Ramos (cell line): ENCODE results near the gene PGK1.
"Not testable (repeated sequence)": the region's sequence is repeated elsewhere in the genome, so short reads cannot be mapped to it uniquely, and the experiment has no call there.

Experiments used
- in situ Hi-C: fragments of 300-500 bp; cut with MboI; formaldehyde crosslinking; loops from one replicate; pipeline ENCODE4 v1.14.3; 2022; ENCODE audit warnings: low sequenced_read_pairs; ENCODE audit not compliant: unreplicated experiment

PGK1 gene

DNA sequence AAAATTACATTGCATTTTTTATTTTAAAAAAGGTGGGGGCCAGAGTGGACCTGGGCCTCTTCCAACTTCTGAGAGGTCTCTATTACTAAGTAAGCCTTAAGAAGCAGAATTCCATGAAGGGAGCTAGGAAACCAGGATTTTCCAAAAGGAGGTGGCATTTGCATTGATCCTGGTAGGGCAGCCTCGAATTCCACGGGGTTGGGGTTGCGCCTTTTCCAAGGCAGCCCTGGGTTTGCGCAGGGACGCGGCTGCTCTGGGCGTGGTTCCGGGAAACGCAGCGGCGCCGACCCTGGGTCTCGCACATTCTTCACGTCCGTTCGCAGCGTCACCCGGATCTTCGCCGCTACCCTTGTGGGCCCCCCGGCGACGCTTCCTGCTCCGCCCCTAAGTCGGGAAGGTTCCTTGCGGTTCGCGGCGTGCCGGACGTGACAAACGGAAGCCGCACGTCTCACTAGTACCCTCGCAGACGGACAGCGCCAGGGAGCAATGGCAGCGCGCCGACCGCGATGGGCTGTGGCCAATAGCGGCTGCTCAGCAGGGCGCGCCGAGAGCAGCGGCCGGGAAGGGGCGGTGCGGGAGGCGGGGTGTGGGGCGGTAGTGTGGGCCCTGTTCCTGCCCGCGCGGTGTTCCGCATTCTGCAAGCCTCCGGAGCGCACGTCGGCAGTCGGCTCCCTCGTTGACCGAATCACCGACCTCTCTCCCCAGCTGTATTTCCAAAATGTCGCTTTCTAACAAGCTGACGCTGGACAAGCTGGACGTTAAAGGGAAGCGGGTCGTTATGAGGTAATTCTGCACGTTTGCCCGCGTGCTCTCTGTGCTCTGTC, at the start of gene PGK1:
Gene PGK1 (plus strand): TSS at position 626 of the 824 bp plus-strand sequence. CDS start 93 bp downstream, at position 719.
- in situ Hi-C loops, result loop anchor here (25.0 kb wide), 1 partner anchor 192 kb away; the partner anchor contains the start of gene ATP7A

DNA sequence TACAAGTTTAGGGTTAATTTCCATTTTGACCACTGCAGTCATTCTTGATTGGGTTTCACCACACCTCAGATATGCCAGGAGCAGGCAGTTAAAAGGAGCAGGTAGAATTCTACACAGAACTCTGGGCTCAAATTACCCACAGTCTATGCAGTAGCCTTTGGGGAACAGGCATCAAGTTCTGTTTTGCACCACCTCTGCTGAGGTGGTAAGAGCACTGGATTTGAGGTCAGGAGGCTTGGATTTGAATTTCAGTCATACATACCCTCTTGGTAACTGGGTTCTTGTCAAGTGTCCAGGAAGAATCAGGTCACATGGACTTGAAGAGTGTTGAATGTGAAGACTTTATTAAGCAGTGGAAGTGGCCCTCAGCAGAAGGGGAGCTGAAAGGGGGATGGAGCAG, 40.4 kb upstream of the PGK1 start:
- in situ Hi-C loops, result no loop called here

DNA sequence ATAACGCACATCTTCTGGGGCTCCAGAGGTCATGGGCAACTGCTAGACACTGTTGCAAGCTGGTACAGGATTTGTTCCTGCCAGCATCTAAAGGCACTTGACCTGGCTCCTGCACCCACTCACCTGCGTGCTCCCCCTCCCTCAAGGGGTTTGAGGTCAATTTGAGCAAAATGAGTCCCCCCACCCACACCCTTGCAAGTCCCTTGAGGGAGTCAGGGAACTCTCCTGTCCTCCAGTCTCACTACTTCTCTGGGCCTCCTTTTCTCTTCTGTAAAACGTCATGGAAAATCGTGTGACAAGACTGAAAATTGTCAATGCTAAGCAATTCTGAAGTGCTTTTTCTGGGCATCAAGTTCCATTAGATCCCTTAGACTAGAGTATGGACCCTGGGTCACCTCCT, 39.9 kb upstream of the PGK1 start:
- in situ Hi-C loops, result no loop called here

DNA sequence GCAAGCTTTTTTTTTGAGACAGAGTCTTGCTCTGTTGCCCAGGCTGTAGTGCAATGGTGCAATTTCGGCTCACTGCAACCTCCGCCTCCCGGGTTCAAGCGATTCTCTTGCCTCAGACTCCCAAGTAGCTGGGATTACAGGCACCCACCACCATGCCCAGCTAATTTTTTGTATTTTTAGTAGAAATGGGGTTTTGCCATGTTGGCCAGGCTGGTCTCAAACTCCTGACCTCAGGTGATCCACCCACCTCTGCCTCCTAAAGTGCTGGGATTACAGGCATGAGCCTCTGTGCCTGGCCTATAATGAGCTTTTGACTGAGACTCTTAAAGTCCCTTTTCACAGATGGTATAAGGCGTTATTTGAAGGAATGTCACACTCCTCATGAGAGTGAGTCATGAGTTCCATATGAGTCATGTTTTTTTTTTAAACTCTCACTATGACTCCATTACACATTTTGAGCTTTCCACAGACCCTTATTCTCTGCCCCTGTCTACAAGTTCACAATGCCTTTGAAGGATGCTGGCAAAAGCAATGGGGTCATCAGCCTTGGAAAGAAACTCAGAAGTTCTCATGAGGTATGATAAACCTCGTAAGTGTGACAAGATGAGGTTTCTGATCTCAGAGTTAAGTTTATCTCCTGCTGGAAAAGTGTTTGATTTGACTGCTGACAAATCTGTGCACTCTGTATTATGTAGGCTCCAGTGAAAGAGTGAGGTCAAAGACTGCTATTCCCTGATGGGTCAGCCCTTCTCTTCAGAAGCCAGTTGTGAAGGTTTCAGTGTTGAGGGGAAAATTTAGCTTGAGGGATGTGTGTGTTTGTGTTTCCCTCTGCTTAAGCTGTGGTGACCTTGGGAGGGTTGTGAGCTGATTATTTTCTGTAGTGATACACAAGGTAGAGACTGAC, 39.1 kb upstream of the PGK1 start:
- in situ Hi-C loops, result not testable (repeated sequence)

DNA sequence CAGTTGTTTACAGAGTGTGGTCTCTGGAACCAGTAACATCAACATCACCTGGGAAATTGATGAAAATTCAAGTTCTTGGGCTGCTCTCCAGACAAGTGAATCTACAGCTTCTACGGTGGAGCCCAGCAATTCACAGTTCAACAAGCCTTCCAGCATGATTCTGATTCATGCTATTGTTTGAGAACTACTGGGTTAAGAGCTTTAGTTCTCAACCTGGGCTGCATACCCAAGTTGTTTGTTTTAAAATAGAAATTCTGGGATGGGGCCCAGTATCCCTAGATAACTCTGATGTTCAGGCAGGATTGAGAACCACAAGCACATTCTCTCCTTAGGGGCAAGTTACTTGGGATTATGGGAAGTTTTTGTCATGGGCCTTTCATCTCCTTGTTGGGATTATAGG, 37.9 kb upstream of the PGK1 start:
- in situ Hi-C loops, result no loop called here

DNA sequence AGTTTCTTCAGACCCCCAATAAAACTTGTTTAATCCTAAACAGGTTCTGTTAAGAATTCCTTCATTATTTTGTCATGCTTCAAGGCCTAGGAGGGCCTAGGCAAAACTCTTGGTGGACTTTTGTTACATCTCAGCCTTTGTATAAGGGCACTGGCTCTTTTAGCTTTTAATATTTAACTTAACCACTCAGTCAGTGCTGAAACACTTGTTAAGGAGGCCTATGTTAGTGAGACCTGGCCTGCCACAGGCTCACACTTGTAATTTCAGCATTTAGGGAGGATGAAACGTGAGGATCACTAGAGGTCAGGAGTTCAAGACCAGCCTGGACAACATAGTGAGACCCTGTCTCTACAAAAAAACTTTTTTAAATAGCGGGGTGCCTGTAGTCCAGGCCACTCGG, 32.7 kb upstream of the PGK1 start:
- in situ Hi-C loops, result no loop called here

DNA sequence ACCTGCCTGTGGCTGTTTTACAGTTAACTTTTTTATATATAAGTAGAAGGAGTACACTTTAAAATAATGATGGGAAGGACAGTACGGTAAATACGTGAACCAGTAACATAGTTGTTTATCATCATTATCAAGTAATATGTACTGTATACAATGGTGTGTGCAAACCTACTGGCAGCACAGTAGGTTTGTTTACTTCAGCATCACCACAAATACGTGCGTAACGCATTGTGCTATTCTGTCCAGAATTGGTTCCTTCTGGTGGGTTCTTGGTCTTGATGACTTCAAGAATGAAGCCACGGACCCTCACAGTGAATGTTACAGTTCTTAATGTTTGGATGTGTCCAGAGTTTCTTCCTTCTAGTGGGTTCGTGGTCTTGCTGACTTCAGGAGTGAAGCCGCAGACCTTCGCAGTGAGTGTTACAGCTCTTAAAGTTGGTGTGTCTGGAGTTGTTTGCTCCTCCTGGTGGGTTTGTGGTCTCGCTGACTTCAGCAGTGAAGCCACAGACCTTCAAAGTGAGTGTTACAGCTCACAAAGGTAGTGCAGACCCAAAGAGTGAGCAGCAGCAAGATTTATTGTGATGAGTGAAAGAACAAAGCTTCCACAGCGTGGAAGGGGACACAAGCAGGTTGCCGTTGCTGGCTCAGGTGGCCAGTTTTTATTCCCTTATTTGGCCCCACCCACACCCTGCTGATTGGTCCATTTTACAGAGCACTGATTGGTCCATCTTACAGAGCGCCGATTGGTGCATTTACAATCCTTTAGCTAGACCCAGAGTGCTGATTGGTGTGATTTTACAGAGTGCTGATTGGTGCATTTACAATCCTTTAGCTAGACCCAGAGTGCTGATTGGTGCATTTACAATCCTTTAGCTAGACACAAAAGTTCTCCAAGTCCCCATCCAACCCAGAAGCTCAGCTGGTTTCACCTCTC, 30.6 kb upstream of the PGK1 start:
- in situ Hi-C loops, result not testable (repeated sequence)

DNA sequence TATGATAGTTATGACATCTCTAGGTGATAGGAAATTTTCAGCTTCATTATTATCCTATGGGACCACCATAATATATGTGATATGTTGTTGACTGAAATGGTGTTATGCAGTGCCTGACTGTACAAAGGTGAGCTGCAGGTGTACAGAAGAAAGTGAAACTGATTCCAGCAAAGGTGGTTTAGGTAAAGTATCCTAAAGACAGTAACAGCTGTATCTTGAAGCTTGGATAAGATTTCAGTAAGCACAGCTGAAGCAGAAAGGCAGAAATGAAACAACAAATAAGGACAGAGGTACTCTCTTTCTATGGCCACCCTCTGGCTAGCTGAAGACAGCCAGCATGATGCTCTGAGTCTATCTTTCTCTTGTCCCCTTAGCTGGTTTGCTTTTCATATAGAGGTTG, 30.0 kb upstream of the PGK1 start:
- in situ Hi-C loops, result no loop called here

DNA sequence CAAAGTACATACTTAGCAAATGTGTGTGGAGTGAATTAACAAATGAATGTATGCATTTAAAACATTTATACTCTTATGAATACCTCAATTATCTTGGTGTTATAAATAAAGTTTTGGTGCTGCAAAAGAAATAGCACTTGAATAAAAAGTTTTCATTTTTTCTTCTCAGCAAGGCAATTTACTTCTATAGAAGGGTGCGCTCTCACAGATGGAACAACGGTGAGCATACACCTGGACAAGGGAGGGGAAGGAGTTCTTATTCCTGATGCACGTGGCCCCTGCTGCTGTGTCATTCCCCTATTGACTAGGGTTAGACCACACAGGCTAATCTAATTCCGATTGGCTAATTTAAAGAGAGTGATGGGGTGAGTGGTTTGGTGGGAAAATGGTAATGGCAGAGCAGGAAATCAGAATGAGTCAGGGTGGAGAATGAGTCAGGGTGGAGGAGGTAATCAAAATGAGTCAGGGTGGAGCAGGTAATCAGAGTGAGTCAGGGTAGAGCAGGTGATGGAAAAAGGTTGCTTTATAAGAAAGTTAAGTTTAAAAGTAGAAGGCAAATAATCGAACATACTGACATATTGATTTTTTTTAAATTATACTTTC, 28.2 kb upstream of the PGK1 start:
- in situ Hi-C loops, result no loop called here

DNA sequence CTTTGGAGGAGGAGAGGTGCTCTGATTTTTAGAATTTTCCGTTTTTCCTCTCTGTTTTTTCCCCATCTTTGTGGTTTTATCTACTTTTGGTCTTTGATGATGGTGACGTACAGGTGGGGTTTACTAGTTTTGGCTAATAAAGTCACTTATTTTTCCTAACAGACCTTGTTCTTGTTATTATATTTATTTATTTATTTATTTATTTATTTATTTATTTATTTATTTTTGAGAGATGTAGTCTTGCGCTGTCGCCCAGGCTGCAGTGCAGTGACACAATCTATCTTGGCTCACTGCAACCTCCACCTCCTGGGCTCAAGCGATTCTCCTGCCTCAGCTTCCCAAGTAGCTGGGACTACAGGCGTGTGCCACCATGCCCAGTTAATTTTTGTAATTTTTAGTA, 22.6 kb upstream of the PGK1 start:
- in situ Hi-C loops, result not testable (repeated sequence)

DNA sequence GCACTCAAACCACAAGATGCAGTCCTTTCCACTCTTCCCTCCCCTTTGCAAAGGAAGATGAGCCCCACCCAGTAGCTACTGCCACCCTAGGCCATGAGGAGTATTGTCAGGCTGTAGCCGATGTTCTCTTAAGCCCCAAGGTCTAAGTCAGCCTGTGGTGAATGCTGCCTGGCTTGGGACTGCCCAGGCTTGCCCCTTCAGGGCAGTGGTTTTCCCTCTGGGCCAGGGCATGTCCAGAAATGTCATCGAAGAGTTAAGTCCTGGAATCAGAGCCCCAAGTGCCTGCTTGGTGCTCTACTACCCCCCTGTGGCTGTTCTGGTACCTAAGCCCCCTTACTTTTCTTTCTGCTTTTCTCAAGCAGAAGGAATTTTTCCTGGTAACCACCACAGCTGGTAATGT, 11.8 kb upstream of the PGK1 start:
- in situ Hi-C loops, result no loop called here

DNA sequence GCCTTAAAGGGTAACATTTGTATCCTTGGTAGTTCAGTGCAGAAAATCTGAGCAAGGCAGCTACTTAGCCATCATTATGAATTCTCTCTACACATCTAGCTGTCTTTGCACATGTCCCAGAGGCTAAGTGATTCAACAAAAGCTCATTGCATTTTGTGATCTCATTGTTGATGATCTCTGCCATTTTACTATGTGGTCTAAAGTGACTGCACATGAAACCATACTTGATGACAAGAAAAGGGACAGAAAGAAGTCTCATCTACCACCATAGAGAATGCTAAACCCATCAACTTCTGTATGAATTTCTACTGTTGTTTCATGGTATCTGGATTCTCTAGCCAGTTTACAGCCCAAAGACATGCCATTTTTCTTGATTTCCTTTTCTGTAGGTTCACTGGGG, 5.9 kb upstream of the PGK1 start:
- in situ Hi-C loops, result no loop called here

DNA sequence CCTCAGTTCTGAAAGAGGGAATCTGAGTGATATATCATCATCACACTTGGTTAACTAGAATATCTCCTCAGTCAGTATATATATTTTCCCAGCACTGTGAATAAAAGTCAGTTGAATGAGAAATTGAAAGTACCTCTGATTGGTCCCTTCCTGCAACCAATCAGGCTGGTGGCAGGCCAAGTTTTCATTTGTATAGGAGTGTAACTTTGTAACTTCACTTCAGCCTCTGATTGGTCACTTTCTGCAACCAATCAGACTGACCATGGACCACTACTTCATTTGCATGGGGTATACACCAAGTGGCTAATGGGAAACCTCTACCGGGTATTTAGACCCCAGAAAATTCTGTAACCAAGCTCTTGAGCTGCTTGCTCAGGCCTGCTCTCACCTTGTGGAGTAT, 2.0 kb upstream of the PGK1 start:
- in situ Hi-C loops, result loop anchor here (25.0 kb wide), 1 partner anchor 190 kb away; the partner anchor contains the start of gene ATP7A

DNA sequence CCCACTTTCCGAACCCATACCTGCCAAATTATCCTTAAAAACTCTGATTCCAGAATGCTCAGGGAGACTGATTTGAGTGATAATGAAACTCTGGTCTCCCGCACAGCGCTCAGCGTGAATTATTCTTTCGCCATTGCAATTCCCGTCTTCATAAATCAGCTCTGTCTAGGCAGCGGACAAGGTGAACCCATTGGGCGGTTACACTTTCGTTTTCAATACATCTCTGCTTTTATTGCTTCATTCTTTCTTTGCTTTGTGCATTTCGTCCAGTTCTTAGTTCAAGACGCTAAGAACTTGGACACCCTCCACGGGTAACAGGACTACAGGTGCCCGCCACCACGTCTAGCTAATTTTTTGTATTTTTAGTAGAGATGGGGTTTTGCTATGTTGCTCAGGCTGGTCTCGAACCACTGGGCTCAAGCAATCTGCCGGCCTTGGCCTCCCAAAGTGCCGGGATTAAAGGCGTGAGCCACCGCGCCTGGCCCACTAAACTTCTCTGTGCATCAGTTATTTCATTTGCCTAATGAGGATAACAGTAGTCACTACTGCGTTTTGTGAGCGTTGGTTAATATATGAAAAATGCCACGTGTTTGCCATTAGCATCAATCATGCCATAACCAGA, 936 bp upstream of the PGK1 start:
- in situ Hi-C loops, result loop anchor here (25.0 kb wide), 1 partner anchor 191 kb away; the partner anchor contains the start of gene ATP7A

DNA sequence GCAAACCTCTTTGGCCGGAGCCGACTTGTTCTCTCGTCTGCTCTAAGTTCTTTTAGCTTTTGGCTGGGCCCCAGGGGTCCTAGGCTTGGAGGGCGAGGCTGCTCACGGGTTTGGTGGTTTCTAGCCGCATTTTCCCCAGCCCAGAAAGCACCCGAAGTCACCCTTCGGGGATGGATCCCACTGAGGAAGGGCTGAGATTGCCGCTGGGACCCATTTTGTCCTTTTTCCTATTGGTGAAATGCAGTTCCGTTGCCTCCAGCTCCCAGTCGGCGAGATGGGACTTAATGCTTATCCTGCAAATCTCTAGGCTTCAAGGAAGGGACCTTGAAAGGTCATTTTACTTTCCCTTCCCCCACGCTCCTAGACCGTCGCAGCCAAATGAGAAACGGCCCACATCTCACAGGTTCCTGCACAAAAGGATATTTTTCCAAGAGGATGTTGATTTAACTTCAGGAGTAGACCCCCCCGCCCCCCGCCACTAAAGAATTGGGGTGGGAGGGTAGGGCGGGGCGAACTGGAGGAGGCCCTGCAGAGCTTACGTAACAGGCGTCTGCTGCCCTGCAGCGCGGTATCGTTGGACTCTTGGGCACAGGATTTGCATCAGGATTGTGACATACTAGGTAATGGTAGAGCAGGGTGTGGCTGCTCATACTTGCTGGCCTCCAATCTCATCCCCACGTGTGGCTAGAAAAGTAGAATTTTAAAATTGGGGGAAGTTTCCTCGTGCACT, 564 bp downstream of the PGK1 start:
- in situ Hi-C loops, result loop anchor here (25.0 kb wide), 1 partner anchor 192 kb away; the partner anchor contains the start of gene ATP7A

DNA sequence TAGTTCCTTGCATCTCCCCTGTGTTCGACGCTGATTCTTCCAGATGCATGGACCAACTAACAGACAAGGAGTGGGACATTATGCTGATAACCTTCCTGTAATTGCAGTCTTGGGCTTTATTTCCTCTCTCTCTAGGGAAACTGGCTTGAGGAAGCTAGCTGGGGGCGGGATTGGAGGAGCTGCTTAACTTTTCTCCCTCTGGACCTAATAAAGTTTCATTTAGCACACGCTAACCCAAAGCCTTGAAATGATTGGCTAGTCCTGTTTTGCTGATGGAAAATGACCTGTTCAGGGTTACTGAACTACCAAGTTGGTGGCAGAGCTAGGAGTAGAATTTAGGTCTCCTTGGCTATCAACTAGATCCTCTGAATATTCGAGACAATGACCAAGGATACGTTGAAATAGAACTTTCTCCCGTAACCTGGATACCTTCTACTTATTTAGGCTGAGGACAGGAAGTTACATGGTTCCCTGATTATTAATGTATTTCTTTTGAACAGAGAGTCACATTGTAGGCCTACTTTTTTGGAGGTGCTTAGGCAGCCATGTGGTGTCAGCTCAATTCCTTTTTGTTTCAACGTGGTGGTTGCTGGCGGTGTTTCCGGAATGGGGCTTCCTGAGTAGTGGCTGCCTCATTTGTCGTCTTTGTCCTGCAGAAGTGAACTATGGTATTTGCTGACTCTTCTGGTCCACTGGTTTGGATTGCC, 2.0 kb downstream of the PGK1 start:
- in situ Hi-C loops, result loop anchor here (25.0 kb wide), 1 partner anchor 194 kb away; the partner anchor contains the start of gene ATP7A

DNA sequence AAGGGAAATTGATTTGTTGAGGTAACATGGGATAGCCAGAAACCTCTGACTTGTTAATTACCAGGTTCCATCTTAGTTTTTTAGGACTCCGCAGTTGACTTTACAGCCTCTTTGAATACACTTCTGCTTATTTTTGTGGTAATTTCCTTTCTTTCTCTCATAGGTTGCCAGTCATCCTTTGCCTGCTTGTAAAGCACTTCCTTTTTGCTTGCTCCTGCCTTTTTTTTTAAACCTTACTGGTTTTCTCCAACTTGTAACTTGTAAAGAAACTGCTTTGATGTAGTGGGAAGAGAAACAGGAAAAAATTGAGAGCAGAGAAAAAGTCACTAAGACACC, 2.6 kb downstream of the PGK1 start:
- in situ Hi-C loops, result loop anchor here (25.0 kb wide), 1 partner anchor 194 kb away; the partner anchor contains the start of gene ATP7A

DNA sequence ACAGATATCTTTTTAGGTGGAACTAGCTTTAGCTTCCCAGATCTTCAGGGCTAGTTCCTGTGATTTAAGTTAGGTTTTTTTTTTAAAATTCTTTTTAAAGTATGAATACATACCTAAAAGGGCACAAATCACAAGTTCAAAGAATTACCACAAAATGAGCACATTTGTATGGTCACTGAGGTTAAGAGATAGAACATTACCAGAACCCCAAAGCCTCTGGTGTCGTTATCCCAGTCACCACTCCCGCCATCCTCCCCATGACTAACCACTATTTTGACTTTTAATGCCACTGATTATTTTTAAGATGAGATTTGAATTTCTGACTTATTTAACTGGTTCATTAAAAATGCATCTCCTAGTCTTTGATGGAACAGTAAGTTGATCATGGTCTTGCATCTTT, 5.4 kb downstream of the PGK1 start:
- in situ Hi-C loops, result loop anchor here (25.0 kb wide), 1 partner anchor 197 kb away; the partner anchor contains the start of gene ATP7A
